ENCODE results near the gene IGF1R. TPM values are rescaled to one million over a fixed set of nuclear protein-coding genes. Genes with fewer than 3 reads are reported as not detected.

The IGF1R gene
- total RNA-seq, 1 experiment from 2014 or later, result 16.3 TPM

- Histone ChIP-seq H3K9me2 (ENCODE audit: insufficient read depth) (no peaks in the 10 kb centered on the region), H3K27ac (ENCODE audit: low read depth, low read length) (no peak overlapping the region), H3K36me3 (ENCODE audit: control insufficient read depth in 1 of 2, insufficient read depth in 2 of 2, low read length in 2 of 2) (no peaks in the 10 kb centered on the region), H3K4me2 (ENCODE audit: low read length) (no peak overlapping the region), H3K4me3 (replicated peaks in 1 of 2; ENCODE audit: low read depth in 1 of 2, low read length in 2 of 2) (no peak overlapping the region), H4K20me1 (ENCODE audit: insufficient read depth) (no peaks in the 10 kb centered on the region), H3K79me2 (ENCODE audit: insufficient read depth, low read length) (no peaks in the 10 kb centered on the region), H3K9ac (ENCODE audit: low read length) (no peak overlapping the region), H3K27me3 (ENCODE audit: insufficient read depth, low read length) (no peaks in the 10 kb centered on the region), H3K9me3 (ENCODE audit: control insufficient read depth in 1 of 2, insufficient read depth in 1 of 2, low read depth in 1 of 2, low read length in 2 of 2) (no peaks in the 10 kb centered on the region), H2AFZ (ENCODE audit: low read depth, low read length, poor library complexity, severe bottlenecking) (no peak overlapping the region), H3K4me1 (ENCODE audit: control insufficient read depth in 1 of 2, insufficient read depth in 2 of 2, low read length in 2 of 2) (peaks cover 3 to 5% of the 10 kb centered on the region in 2 experiments; a peak in 2 of 4 replicates)
- TF ChIP-seq CTCF (IDR thresholded peaks at IDR 0.05 in 2 of 3, conservative IDR thresholded peaks at IDR 0.05 in 1 of 3; ENCODE audit: borderline replicate concordance in 1 of 3, insufficient read depth in 1 of 3, low read depth in 2 of 3, low read length in 2 of 3) (no peak), EZH2phosphoT487 (IDR thresholded peaks at IDR 0.05; ENCODE audit: borderline replicate concordance) (no peak), ZFX (IDR thresholded peaks at IDR 0.05) (no peak), CBX3 (IDR thresholded peaks at IDR 0.05; ENCODE audit: low read depth) (no peak), EGR1 (IDR thresholded peaks at IDR 0.05; ENCODE audit: low read depth) (no peak), SP1 (IDR thresholded peaks at IDR 0.05; ENCODE audit: low read depth) (no peak), RAD21 (IDR thresholded peaks at IDR 0.05; ENCODE audit: low read depth) (no peak)
- TF ChIP-seq, protein P1, sequence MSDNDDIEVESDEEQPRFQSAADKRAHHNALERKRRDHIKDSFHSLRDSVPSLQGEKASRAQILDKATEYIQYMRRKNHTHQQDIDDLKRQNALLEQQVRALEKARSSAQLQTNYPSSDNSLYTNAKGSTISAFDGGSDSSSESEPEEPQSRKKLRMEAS (IDR thresholded peaks at IDR 0.05), result no peak
- TF ChIP-seq, protein P2, sequence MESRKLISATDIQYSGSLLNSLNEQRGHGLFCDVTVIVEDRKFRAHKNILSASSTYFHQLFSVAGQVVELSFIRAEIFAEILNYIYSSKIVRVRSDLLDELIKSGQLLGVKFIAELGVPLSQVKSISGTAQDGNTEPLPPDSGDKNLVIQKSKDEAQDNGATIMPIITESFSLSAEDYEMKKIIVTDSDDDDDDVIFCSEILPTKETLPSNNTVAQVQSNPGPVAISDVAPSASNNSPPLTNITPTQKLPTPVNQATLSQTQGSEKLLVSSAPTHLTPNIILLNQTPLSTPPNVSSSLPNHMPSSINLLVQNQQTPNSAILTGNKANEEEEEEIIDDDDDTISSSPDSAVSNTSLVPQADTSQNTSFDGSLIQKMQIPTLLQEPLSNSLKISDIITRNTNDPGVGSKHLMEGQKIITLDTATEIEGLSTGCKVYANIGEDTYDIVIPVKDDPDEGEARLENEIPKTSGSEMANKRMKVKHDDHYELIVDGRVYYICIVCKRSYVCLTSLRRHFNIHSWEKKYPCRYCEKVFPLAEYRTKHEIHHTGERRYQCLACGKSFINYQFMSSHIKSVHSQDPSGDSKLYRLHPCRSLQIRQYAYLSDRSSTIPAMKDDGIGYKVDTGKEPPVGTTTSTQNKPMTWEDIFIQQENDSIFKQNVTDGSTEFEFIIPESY (IDR thresholded peaks at IDR 0.05; ENCODE audit: extremely low read depth, insufficient replicate concordance, low read length), result no peak
- TF ChIP-seq, protein P3, sequence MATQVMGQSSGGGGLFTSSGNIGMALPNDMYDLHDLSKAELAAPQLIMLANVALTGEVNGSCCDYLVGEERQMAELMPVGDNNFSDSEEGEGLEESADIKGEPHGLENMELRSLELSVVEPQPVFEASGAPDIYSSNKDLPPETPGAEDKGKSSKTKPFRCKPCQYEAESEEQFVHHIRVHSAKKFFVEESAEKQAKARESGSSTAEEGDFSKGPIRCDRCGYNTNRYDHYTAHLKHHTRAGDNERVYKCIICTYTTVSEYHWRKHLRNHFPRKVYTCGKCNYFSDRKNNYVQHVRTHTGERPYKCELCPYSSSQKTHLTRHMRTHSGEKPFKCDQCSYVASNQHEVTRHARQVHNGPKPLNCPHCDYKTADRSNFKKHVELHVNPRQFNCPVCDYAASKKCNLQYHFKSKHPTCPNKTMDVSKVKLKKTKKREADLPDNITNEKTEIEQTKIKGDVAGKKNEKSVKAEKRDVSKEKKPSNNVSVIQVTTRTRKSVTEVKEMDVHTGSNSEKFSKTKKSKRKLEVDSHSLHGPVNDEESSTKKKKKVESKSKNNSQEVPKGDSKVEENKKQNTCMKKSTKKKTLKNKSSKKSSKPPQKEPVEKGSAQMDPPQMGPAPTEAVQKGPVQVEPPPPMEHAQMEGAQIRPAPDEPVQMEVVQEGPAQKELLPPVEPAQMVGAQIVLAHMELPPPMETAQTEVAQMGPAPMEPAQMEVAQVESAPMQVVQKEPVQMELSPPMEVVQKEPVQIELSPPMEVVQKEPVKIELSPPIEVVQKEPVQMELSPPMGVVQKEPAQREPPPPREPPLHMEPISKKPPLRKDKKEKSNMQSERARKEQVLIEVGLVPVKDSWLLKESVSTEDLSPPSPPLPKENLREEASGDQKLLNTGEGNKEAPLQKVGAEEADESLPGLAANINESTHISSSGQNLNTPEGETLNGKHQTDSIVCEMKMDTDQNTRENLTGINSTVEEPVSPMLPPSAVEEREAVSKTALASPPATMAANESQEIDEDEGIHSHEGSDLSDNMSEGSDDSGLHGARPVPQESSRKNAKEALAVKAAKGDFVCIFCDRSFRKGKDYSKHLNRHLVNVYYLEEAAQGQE (IDR thresholded peaks at IDR 0.05; ENCODE audit: low read depth), result no peak
- BruUV-seq (replicated peaks), result no TSS peak
- ChIA-PET RAD21 (ENCODE audit: low non-redundant PET in 1 of 2, low total read pairs in 2 of 2, uncharacterized antibody in 2 of 2, unreplicated experiment in 2 of 2) (no interaction called here), CTCF (no interaction called here), POLR2A (no interaction called here)
- intact Hi-C loops (cut with micrococcal nuclease), result no loop called here
- no peak for DNase-seq (ENCODE audit: low read depth, low spot score)
- ATAC-seq, result no peak
These were observed 210.8 kb downstream of the IGF1R start for GRCh38 chr15:98859149-98859548.
